Left ventricle myocardium inferior (tissue), 1 donor: Measurements from ENCODE around the gene GTF3C5. TPM values are rescaled to one million over a fixed set of nuclear protein-coding genes. Genes with fewer than 3 reads are reported as not detected.

ENCODE experiments used
- DNase-seq: peaks from one replicate; pipeline ENCODE4 v3.0.0-alpha.2; 2020
- H3K27ac ChIP-seq: fragments of 200-600 bp; replicated peaks from 2 replicates; pipeline ENCODE4 v1.8.0; 2021
- H3K27me3 ChIP-seq: fragments of 200-600 bp; 2 replicates; pipeline ENCODE4 v1.8.0; 2021; ENCODE audit warnings: low read depth
- H3K36me3 ChIP-seq: fragments of 200-600 bp; 2 replicates; pipeline ENCODE4 v1.8.0; 2021
- H3K4me1 ChIP-seq: fragments of 200-600 bp; 2 replicates; pipeline ENCODE4 v1.8.0; 2021
- H3K4me3 ChIP-seq: fragments of 200-600 bp; 2 replicates; pipeline ENCODE4 v1.8.0; 2021; ENCODE audit warnings: mild to moderate bottlenecking, moderate library complexity
- H3K9me3 ChIP-seq: fragments of 200-600 bp; replicated peaks from 2 replicates; pipeline ENCODE4 v1.8.0; 2021
- intact Hi-C: fragments of 100-400 bp; cut with micrococcal nuclease; formaldehyde crosslinking; loops from one replicate; pipeline ENCODE4 v1.11.0; 2022
- total RNA-seq: library from RNA; stranded (reverse); fragmentation: NEBNext Ultra II Directional; extraction: Animal tissue kit (Norgen Biotek cat#: 25700); gene quantifications from one replicate; pipeline ENCODE4 v1.2.1, GENCODE V29; 2021
- TF ChIP-seq, protein P1 (sequence below): fragments of 200-600 bp; IDR thresholded peaks from 2 replicates; pipeline ENCODE4 v1.8.0; 2021; ENCODE audit warnings: antibody characterized with exemption, mild to moderate bottlenecking, borderline replicate concordance
- donor health status: DM: no; HTN: yes; CAD: no; lungs with severe emphysema.

Gene GTF3C5
- total RNA-seq, 1 donor from 2014 or later = 36.0 TPM

DNA sequence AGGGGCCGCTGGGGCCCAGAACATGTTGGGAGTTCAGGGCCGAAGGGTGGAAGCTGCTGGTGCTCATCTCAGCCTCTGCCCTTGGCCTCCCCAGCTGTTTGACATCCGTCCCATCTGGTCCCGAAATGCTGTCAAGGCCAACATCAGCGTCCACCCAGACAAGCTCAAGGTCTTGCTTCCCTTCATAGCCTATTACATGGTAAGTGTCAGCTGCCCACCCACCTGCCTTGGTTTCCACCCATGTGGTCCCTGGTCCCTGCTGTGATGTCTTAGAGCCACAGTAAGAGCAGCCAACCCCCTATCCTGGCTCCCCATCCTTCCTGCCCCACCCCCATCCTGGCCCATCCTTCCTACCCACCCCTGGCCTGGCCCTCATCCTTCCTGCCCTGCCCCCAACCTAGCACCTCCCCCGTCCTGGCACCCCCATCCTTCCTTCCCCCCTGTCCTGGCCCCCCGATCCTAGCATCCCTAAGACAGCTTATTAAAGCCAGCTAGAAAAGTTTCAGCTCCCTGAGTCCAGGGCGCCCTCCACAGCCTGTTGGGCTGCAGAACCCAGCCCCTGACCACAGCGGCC, 21.3 kb downstream of the GTF3C5 start:
- peaks cover 37% of the 10 kb centered on the region for H3K4me1 ChIP-seq
- no peaks in the 10 kb centered on the region for H3K9me3 ChIP-seq
- intact Hi-C loops = no loop called here
- no peak overlapping the region for H3K4me3 ChIP-seq
- TF ChIP-seq, protein P1, sequence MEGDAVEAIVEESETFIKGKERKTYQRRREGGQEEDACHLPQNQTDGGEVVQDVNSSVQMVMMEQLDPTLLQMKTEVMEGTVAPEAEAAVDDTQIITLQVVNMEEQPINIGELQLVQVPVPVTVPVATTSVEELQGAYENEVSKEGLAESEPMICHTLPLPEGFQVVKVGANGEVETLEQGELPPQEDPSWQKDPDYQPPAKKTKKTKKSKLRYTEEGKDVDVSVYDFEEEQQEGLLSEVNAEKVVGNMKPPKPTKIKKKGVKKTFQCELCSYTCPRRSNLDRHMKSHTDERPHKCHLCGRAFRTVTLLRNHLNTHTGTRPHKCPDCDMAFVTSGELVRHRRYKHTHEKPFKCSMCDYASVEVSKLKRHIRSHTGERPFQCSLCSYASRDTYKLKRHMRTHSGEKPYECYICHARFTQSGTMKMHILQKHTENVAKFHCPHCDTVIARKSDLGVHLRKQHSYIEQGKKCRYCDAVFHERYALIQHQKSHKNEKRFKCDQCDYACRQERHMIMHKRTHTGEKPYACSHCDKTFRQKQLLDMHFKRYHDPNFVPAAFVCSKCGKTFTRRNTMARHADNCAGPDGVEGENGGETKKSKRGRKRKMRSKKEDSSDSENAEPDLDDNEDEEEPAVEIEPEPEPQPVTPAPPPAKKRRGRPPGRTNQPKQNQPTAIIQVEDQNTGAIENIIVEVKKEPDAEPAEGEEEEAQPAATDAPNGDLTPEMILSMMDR = no peak
- no peaks in the 10 kb centered on the region for H3K27me3 ChIP-seq
- DNase-seq = no peak
- H3K27ac ChIP-seq = no peak overlapping the region
- H3K36me3 ChIP-seq = peaks cover 95% of the 10 kb centered on the region

DNA sequence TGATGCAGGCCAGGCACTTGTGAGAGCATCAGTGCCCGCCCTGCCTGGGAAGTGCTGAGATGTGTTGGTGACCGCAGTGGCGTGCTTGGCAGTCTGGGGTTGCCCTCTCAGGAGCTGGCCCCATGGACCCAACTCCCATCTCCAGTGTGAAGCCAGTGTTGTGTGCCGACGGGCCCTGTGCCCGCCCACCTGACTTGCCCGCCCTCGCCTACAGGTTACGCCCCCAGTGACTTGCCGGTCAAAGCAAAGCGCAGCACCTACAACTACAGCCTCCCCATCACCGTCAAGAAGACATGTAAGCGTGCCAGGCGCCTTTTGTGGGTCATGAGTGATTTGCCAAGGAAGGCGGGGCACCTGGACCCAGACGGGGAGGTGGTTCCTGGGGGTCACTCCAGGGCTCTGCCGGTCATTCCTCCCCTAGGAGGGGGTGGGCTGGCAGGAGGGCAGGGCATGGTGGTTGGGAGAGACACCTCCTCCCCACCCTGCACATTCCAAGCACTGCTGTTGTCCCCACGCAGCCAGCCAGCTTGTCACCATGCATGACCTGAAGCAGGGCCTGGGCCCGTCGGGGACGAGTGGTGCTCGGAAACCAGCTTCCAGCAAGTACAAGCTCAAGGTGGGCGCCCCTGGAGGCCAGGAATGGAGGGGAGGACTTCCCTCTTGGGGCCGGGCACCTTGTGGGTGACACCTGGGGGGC, 23.5 kb downstream of the GTF3C5 start:
- TF ChIP-seq, protein P1 = peak; percentile 10
- H3K27ac ChIP-seq = peak overlapping the region; percentile 96

DNA sequence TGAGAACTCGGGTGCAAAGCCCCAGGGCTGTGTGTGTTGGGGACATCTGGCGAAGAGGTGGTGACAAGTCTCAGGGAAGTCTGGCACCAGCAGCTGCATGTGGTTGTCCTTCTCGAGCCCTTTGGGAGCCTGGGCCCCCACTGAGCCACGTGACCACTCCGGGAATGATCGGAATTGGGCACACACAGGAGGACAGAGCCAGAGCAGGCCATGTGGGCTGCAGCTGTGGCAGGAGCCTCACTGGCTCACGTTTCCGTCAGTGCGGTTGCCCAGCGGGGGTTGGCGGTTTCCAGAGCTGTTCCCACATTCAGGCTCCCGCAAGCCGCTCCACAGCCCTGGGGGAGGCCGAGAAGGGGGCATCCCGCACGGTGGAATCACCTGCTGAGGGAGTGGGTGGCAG, 24.2 kb downstream of the GTF3C5 start:
- Histone ChIP-seq H3K36me3 (peaks cover 76% of the 10 kb centered on the region), H3K27me3 (no peaks in the 10 kb centered on the region), H3K9me3 (no peaks in the 10 kb centered on the region), H3K27ac (peak overlapping the region; percentile 96), H3K4me3 (peak overlapping the region; percentile 54), H3K4me1 (peaks cover 66% of the 10 kb centered on the region)
- peak; percentile 83 for DNase-seq
- intact Hi-C loops = no loop called here
- TF ChIP-seq, protein P1 = no peak

More for the DNA sequence above, 23.5 kb downstream of the GTF3C5 start:
- Histone ChIP-seq H3K27me3 (no peaks in the 10 kb centered on the region), H3K4me3 (peak overlapping the region; percentile 54), H3K36me3 (peaks cover 83% of the 10 kb centered on the region), H3K9me3 (no peaks in the 10 kb centered on the region), H3K4me1 (peaks cover 60% of the 10 kb centered on the region)
- DNase-seq = peak; percentile 79
- intact Hi-C loops = no loop called here

DNA sequence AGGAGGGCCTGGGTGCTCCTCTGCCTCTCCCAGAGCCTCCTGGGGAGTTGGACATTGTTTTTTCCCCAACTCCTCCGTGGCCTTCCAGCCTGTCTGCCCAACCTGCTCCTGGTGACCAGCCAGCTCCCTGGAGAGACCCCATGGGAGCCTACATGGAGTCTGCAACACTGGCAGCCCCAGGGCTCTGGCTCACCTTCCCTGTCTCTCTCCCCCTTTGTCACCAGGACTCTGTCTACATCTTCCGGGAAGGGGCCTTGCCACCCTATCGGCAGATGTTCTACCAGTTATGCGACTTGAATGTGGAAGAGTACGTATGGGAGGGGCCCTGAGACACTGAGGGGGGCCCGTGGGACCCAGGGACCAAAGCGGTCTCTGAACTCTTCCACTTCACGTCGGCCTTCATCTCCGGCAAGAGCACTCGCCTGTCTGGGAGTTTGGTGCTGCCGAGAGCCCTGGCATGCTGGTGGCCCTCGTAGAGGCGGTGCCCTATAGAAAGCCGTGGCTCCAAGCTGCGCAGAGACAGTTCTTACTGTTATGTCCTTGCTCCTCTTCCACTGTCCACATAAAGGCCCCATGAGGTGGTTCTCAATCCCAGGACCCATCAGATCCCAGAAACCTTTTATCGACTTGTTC, 25.1 kb downstream of the GTF3C5 start:
- Histone ChIP-seq H3K4me3 (peak overlapping the region; percentile 43), H3K27ac (peak overlapping the region; percentile 96), H3K27me3 (no peaks in the 10 kb centered on the region), H3K9me3 (no peaks in the 10 kb centered on the region), H3K4me1 (peaks cover 73% of the 10 kb centered on the region), H3K36me3 (peaks cover 67% of the 10 kb centered on the region)
- DNase-seq = no peak
- TF ChIP-seq, protein P1 = no peak
- intact Hi-C loops = no loop called here

DNA sequence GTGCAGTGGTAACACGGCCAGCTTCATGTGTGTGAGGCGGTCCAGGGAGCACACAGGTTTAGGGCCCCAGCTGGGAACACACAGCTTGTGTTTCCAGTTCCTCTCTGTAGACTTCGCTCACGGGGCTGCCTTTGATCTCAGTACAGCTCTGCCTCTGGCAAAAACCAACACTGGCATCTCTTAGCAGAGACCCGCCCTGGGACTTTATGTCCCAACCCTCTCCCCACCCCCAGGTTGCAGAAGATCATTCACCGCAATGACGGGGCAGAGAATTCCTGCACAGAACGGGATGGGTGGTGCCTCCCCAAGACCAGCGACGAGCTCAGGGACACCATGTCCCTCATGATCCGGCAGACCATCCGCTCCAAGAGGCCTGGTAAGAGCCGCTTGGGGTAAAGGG, 25.7 kb downstream of the GTF3C5 start:
- H3K36me3 ChIP-seq = peaks cover 61% of the 10 kb centered on the region
- intact Hi-C loops = no loop called here
- TF ChIP-seq, protein P1 = no peak
- peak overlapping the region; percentile 96 for H3K27ac ChIP-seq
- no peaks in the 10 kb centered on the region for H3K9me3 ChIP-seq
- H3K4me3 ChIP-seq = no peak overlapping the region
- DNase-seq = no peak
- no peaks in the 10 kb centered on the region for H3K27me3 ChIP-seq
- H3K4me1 ChIP-seq = peaks cover 79% of the 10 kb centered on the region
